OCI-LY7 (cell line): ENCODE measurements around the gene HEATR5A. TPM values are rescaled to one million over a fixed set of nuclear protein-coding genes. Genes with fewer than 3 reads are reported as not detected.

ENCODE experiments used
- BruUV-seq: library from RNA; stranded (reverse); fragments of 400-500 nt; replicated peaks from 2 replicates; lab custom pipeline; 2021; lab: Mats Ljungman, UMichigan
- CTCF ChIA-PET: fragments of 300-600 bp; sonication (Branson Sonifier 250); formaldehyde crosslinking; loops from one replicate; lab custom pipeline; 2022; ENCODE audit warnings: antibody characterized with exemption; ENCODE audit not compliant: unreplicated experiment; lab: Charles Lee
- POLR2A ChIA-PET: fragments of 300-600 bp; sonication (Branson Sonifier 250); formaldehyde crosslinking; loops from one replicate; lab custom pipeline; 2022; ENCODE audit warnings: antibody characterized with exemption; lab: Charles Lee
- DNase-seq: peaks from one replicate; pipeline ENCODE4 v3.0.0-alpha.2; 2015; ENCODE audit warnings: low spot score
- H2AFZ ChIP-seq: fragments of 200-600 bp; sonication (generic), shearing (Covaris generic); 2 replicates; pipeline ENCODE4 v1.6.1; 2014; ENCODE audit warnings: mild to moderate bottlenecking, antibody characterized with exemption, low read length, moderate library complexity
- H3K27ac ChIP-seq: fragments of 200-600 bp; sonication (generic); 2 replicates; pipeline ENCODE4 v1.5.1; 2014; ENCODE audit warnings: mixed run types, low read depth, mild to moderate bottlenecking, moderate library complexity, low read length, inconsistent platforms; ENCODE audit not compliant: poor library complexity, severe bottlenecking
- H3K36me3 ChIP-seq: fragments of 200-600 bp; sonication (generic); 2 replicates; pipeline ENCODE4 v1.6.1; 2014; ENCODE audit warnings: mild to moderate bottlenecking, antibody characterized with exemption, low read length, moderate library complexity, mixed read lengths; ENCODE audit not compliant: insufficient read depth
- H3K4me1 ChIP-seq: fragments of 200-600 bp; sonication (generic); 2 replicates; pipeline ENCODE4 v1.5.1; 2014; ENCODE audit warnings: mild to moderate bottlenecking, low read length; ENCODE audit not compliant: insufficient read depth, poor library complexity, severe bottlenecking
- H3K4me2 ChIP-seq: fragments of 200-600 bp; sonication (generic); 2 replicates; pipeline ENCODE4 v1.6.1; 2014; ENCODE audit warnings: mild to moderate bottlenecking, low read length
- H3K4me3 ChIP-seq: fragments of 200-600 bp; sonication (generic); 2 replicates; pipeline ENCODE4 v1.5.1; 2014; ENCODE audit warnings: mild to moderate bottlenecking, low read depth, low read length; ENCODE audit not compliant: poor library complexity, severe bottlenecking
- H3K79me2 ChIP-seq: fragments of 200-600 bp; sonication (generic); 2 replicates; pipeline ENCODE4 v1.6.1; 2016; ENCODE audit warnings: low read depth, mild to moderate bottlenecking, low read length, moderate library complexity, mixed read lengths; ENCODE audit not compliant: insufficient read depth
- H3K9me2 ChIP-seq: fragments of 200-600 bp; sonication (generic); 2 replicates; pipeline ENCODE4 v1.6.1; 2016; ENCODE audit warnings: mild to moderate bottlenecking, low read length, mixed read lengths; ENCODE audit not compliant: insufficient read depth
- H3K9me3 ChIP-seq: fragments of 200-600 bp; sonication (generic); 2 replicates; pipeline ENCODE4 v1.6.1; 2014; ENCODE audit warnings: mild to moderate bottlenecking, mixed run types, low read length, mixed read lengths
- H4K20me1 ChIP-seq: fragments of 200-600 bp; sonication (generic); 2 replicates; pipeline ENCODE4 v1.6.1; 2014; ENCODE audit warnings: mild to moderate bottlenecking, antibody characterized with exemption, low read length, moderate library complexity, mixed read lengths; ENCODE audit not compliant: insufficient read depth
- EZH2phosphoT487 ChIP-seq: fragments of 200-600 bp; sonication (generic); IDR thresholded peaks from 2 replicates; pipeline ENCODE4 v1.6.1; 2018; ENCODE audit warnings: low read depth, borderline replicate concordance, mild to moderate bottlenecking, mixed run types, antibody characterized with exemption, low read length, moderate library complexity, mixed read lengths
- intact Hi-C: fragments of 100-400 bp; cut with micrococcal nuclease; formaldehyde crosslinking; loops from one replicate; pipeline ENCODE4 v1.10.0; 2022; ENCODE audit not compliant: unreplicated experiment
- total RNA-seq, 2 experiments: library from RNA; depleted of rRNA in 1 of 2; stranded (reverse); fragments of >200 nt in 1 of 2; shearing (Covaris generic) in 1 of 2; gene quantifications; 2 replicates each; pipeline ENCODE4 v1.2.3, GENCODE V29; 2014 to 2022
- TF ChIP-seq, protein P1 (sequence below): fragments of 200-600 bp; sonication (generic); conservative IDR thresholded peaks from 2 replicates; pipeline ENCODE4 v1.5.1; 2014; ENCODE audit warnings: mild to moderate bottlenecking, antibody characterized with exemption, low read length, moderate library complexity, mixed read lengths

The HEATR5A gene
- total RNA-seq, 2 experiments from 2014 or later, result 12.0 to 16.2 TPM

GRCh38 chr14:31300883-31301282 is 119.5 kb downstream of the HEATR5A start:
- no peak overlapping the region for H3K4me2 ChIP-seq
- no peaks in the 10 kb centered on the region for H3K36me3 ChIP-seq
- ChIA-PET CTCF (no interaction called here), POLR2A (no interaction called here)
- no peaks in the 10 kb centered on the region for H4K20me1 ChIP-seq
- no peaks in the 10 kb centered on the region for H3K9me3 ChIP-seq
- H3K9me2 ChIP-seq, result no peaks in the 10 kb centered on the region
- BruUV-seq, result no TSS peak
- no peak overlapping the region for H3K27ac ChIP-seq
- H3K79me2 ChIP-seq, result no peaks in the 10 kb centered on the region
- H3K4me1 ChIP-seq, result no peaks in the 10 kb centered on the region
- DNase-seq, result no peak
- no peak overlapping the region for H3K4me3 ChIP-seq
- intact Hi-C loops, result no loop called here
- TF ChIP-seq, protein P1, sequence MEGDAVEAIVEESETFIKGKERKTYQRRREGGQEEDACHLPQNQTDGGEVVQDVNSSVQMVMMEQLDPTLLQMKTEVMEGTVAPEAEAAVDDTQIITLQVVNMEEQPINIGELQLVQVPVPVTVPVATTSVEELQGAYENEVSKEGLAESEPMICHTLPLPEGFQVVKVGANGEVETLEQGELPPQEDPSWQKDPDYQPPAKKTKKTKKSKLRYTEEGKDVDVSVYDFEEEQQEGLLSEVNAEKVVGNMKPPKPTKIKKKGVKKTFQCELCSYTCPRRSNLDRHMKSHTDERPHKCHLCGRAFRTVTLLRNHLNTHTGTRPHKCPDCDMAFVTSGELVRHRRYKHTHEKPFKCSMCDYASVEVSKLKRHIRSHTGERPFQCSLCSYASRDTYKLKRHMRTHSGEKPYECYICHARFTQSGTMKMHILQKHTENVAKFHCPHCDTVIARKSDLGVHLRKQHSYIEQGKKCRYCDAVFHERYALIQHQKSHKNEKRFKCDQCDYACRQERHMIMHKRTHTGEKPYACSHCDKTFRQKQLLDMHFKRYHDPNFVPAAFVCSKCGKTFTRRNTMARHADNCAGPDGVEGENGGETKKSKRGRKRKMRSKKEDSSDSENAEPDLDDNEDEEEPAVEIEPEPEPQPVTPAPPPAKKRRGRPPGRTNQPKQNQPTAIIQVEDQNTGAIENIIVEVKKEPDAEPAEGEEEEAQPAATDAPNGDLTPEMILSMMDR, result no peak
- no peak overlapping the region for H2AFZ ChIP-seq

- ChIA-PET POLR2A (no interaction called here), CTCF (no interaction called here)
- Histone ChIP-seq H3K4me1 (no peaks in the 10 kb centered on the region), H3K4me3 (no peak overlapping the region), H3K9me2 (no peaks in the 10 kb centered on the region), H4K20me1 (no peaks in the 10 kb centered on the region), H3K79me2 (no peaks in the 10 kb centered on the region), H3K9me3 (no peaks in the 10 kb centered on the region), H3K4me2 (no peak overlapping the region), H3K27ac (no peak overlapping the region), H2AFZ (no peak overlapping the region), H3K36me3 (no peaks in the 10 kb centered on the region)
- intact Hi-C loops, result no loop called here
- BruUV-seq, result no TSS peak
- TF ChIP-seq, protein P1, result no peak
- TF ChIP-seq EZH2phosphoT487, result no peak
- no peak for DNase-seq
Measured at GRCh38 chr14:31300296-31300695, 120.1 kb downstream of the HEATR5A start.

GRCh38 chr14:31297701-31298344 is 122.5 kb downstream of the HEATR5A start:
- Histone ChIP-seq H3K4me2 (no peak overlapping the region), H3K4me3 (no peak overlapping the region), H3K36me3 (no peaks in the 10 kb centered on the region), H3K79me2 (no peaks in the 10 kb centered on the region), H2AFZ (no peak overlapping the region), H3K9me2 (no peaks in the 10 kb centered on the region), H3K4me1 (no peaks in the 10 kb centered on the region), H3K27ac (no peak overlapping the region), H3K9me3 (no peaks in the 10 kb centered on the region), H4K20me1 (no peaks in the 10 kb centered on the region)
- ChIA-PET POLR2A (interaction anchor here (0.5 to 1.6 kb wide), 7 partner anchors 11 to 907 kb away, joined by 3 to 4 read pairs (median 3); no protein-coding TSS in a partner anchor), CTCF (interaction anchor here (0.6 kb wide), 1 partner anchor 11 kb away, joined by 3 read pairs; no protein-coding TSS in a partner anchor)
- DNase-seq, result no peak
- intact Hi-C loops, result no loop called here
- TF ChIP-seq, protein P1, result no peak
- TF ChIP-seq EZH2phosphoT487, result no peak
- BruUV-seq, result no TSS peak
